Neuronal stem cell (in vitro differentiated cells): Measurements from ENCODE around the gene PLAAT3. TPM values are rescaled to one million over a fixed set of nuclear protein-coding genes. Genes with fewer than 3 reads are reported as not detected.

Source experiments
- DNase-seq: peaks from one replicate; pipeline ENCODE4 v3.0.0-alpha.2; 2013; ENCODE audit warnings: low spot score
- H2AFZ ChIP-seq: one replicate; pipeline ENCODE4 v1.6.1; 2013; ENCODE audit warnings: mild to moderate bottlenecking, low read length, inconsistent platforms
- H2AK5ac ChIP-seq: 2 replicates; pipeline ENCODE4 v1.6.1; 2013; ENCODE audit warnings: low read depth, mild to moderate bottlenecking, inconsistent platforms, low read length, moderate library complexity, mixed read lengths
- H2BK120ac ChIP-seq: 2 replicates; pipeline ENCODE4 v1.6.1; 2013; ENCODE audit warnings: low read depth, mild to moderate bottlenecking, inconsistent platforms, low read length, moderate library complexity, mixed read lengths
- H2BK12ac ChIP-seq: one replicate; pipeline ENCODE4 v1.6.1; 2013; ENCODE audit warnings: low read length, inconsistent platforms
- H2BK15ac ChIP-seq: 2 replicates; pipeline ENCODE4 v1.6.1; 2013; ENCODE audit warnings: mild to moderate bottlenecking, low read length, inconsistent platforms, mixed read lengths
- H2BK5ac ChIP-seq: one replicate; pipeline ENCODE4 v1.6.1; 2013; ENCODE audit warnings: inconsistent platforms, mild to moderate bottlenecking, low read length, moderate library complexity
- H3K14ac ChIP-seq: one replicate; pipeline ENCODE4 v1.6.1; 2013; ENCODE audit warnings: low read length, inconsistent platforms
- H3K18ac ChIP-seq: 2 replicates; pipeline ENCODE4 v1.6.1; 2013; ENCODE audit warnings: low read length, inconsistent platforms
- H3K23ac ChIP-seq: 2 replicates; pipeline ENCODE4 v1.6.1; 2013; ENCODE audit warnings: low read depth, mild to moderate bottlenecking, mixed read lengths, low read length, inconsistent platforms; ENCODE audit not compliant: poor library complexity
- H3K27ac ChIP-seq: replicated peaks from 3 replicates; pipeline ENCODE4 v1.5.1; 2013; ENCODE audit warnings: low read length, inconsistent platforms
- H3K27me3 ChIP-seq, 3 experiments: 2 replicates each; pipeline ENCODE4 v1.6.1; 2013; ENCODE audit warnings: low read length in 3 of 3, mild to moderate bottlenecking in 2 of 3, inconsistent platforms in 1 of 3, low read depth in 1 of 3, mixed read lengths in 1 of 3, moderate library complexity in 1 of 3; ENCODE audit not compliant: control insufficient read depth in 3 of 3, insufficient read depth in 3 of 3
- H3K36me3 ChIP-seq, 2 donors: replicated peaks in 1 of 2; 2 replicates each; pipeline ENCODE4 v1.6.1; 2013; ENCODE audit warnings: low read length in 2 of 2; ENCODE audit not compliant: control insufficient read depth in 2 of 2, insufficient read depth in 2 of 2
- H3K4ac ChIP-seq: 2 replicates; pipeline ENCODE4 v1.6.1; 2013; ENCODE audit warnings: inconsistent platforms, mild to moderate bottlenecking, low read length, moderate library complexity
- H3K4me1 ChIP-seq, 2 donors: 1 replicate in 1 of 2; 2 replicates in 1 of 2; pipeline ENCODE4 v1.6.1; 2013; ENCODE audit warnings: low read length in 2 of 2, low read depth in 1 of 2; ENCODE audit not compliant: control insufficient read depth in 2 of 2, insufficient read depth in 1 of 2
- H3K4me2 ChIP-seq: one replicate; pipeline ENCODE4 v1.6.1; 2013; ENCODE audit warnings: mild to moderate bottlenecking, low read length, inconsistent platforms; ENCODE audit not compliant: insufficient read depth, poor library complexity, severe bottlenecking
- H3K4me3 ChIP-seq, 2 donors: 2 replicates each; pipeline ENCODE4 v1.5.1; 2013; ENCODE audit warnings: low read length in 2 of 2, mild to moderate bottlenecking in 2 of 2, inconsistent platforms in 1 of 2, moderate library complexity in 1 of 2
- H3K79me1 ChIP-seq: one replicate; pipeline ENCODE4 v1.6.1; 2013; ENCODE audit warnings: low read depth, mild to moderate bottlenecking, inconsistent platforms, low read length, moderate library complexity
- H3K9ac ChIP-seq: one replicate; pipeline ENCODE4 v1.6.1; 2013; ENCODE audit warnings: mild to moderate bottlenecking, low read depth, low read length, inconsistent platforms; ENCODE audit not compliant: poor library complexity
- H3K9me3 ChIP-seq, 2 donors: replicated peaks in 1 of 2; 2 replicates each; pipeline versions ENCODE3 to v1.6.1; 2013; ENCODE audit warnings: low read length in 2 of 2, mild to moderate bottlenecking in 2 of 2, inconsistent platforms in 1 of 2, low read depth in 1 of 2, mixed read lengths in 1 of 2, moderate library complexity in 1 of 2; ENCODE audit not compliant: control insufficient read depth in 2 of 2, insufficient read depth in 1 of 2
- H4K8ac ChIP-seq: one replicate; pipeline ENCODE4 v1.6.1; 2013; ENCODE audit warnings: low read depth, mild to moderate bottlenecking, inconsistent platforms, low read length, moderate library complexity
- H4K91ac ChIP-seq: one replicate; pipeline ENCODE4 v1.6.1; 2013; ENCODE audit warnings: low read length, low read depth, mild to moderate bottlenecking, inconsistent platforms; ENCODE audit not compliant: poor library complexity
- WGBS, 2 donors: extraction: QIAGEN DNeasy Blood & Tissue Kit; methylation state at CpG; one replicate each; pipeline ENCODE4 v1.1.7; 2013; ENCODE audit warnings: missing lambda C conversion rate in 2 of 2, mixed read lengths in 1 of 2; ENCODE audit not compliant: insufficient read length in 2 of 2, insufficient replicate concordance in 1 of 2; ENCODE audit errors: extremely low coverage in 2 of 2; 5-methylcytosine and 5-hydroxymethylcytosine counted together
- polyA plus RNA-seq, 2 experiments: library from polyadenylated mRNA; stranded (reverse); fragments of 200-250 nt; gene quantifications; one replicate each; pipeline ENCODE4 v1.2.3, GENCODE V29; 2013

Gene PLAAT3
- 5.5 TPM for polyA plus RNA-seq (2013, experiment 1 of 2)
- 6.0 TPM for polyA plus RNA-seq (2013, experiment 2 of 2)

DNA sequence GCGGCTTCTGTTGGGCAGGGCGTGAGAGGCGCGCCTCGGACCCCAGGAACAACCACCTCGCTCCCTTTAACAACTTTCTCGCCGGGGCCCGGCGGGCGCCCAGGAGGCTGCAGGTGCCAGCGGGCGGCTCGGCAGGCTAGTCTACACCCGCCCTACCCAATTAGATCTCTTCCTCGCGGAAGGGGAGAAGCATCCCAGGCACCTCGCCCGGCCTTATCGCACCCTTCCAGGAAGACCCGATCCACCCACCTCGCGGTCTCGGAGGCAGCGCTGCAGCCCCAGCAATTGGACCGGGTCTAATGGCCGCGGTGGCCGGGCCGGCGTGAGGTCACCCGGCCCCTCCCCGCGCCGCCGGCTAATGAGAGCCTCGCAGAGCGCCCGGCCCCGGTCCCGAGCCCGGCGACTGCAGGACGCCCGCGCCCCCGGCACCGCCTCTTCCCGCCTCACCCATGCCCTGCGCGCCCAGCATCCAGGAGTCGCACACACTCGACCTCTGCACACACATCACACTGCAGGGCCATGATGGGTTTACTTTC, at the start of gene PLAAT3:
TSS of gene PLAAT3 (minus strand) at position 298 of the 536 bp plus-strand sequence. CDS start 419 bp downstream, outside the sequence.
- no peak within 1 kb of the TSS for H3K27ac ChIP-seq
- no CpG with 5 or more reads among the region's 53 CpGs for WGBS, 2 donors
- DNase-seq = peak; percentile 31

GRCh38 chr11:63663809-63664208, 49.6 kb upstream of the PLAAT3 start:
- Histone ChIP-seq H3K79me1 (no peaks in the 10 kb centered on the region), H3K9ac (no peak overlapping the region), H3K9me3 (no peaks in the 10 kb centered on the region), H2BK5ac (no peak overlapping the region), H3K36me3 (no peaks in the 10 kb centered on the region), H2AK5ac (no peak overlapping the region), H2BK15ac (no peak overlapping the region), H3K27me3 (no peaks in the 10 kb centered on the region), H3K14ac (no peak overlapping the region), H3K27ac (no peak overlapping the region), H3K4me3 (no peak overlapping the region), H3K4me2 (no peak overlapping the region), H2BK120ac (no peak overlapping the region), H3K18ac (no peak overlapping the region), H2BK12ac (no peak overlapping the region), H3K23ac (no peak overlapping the region), H3K4me1 (no peaks in the 10 kb centered on the region), H3K4ac (no peak overlapping the region), H2AFZ (no peak overlapping the region), H4K91ac (no peak overlapping the region), H4K8ac (no peak overlapping the region)
- DNase-seq = no peak
- WGBS, 2 donors = no CpG with 5 or more reads among the region's 1 CpG

More for the DNA sequence above, at the start of gene PLAAT3:
- Histone ChIP-seq H2BK120ac (no peak within 1 kb of the TSS), H3K27me3 (peaks cover 0 to 59% (median 12%) of the 10 kb centered on the region in 3 experiments), H3K4me1 (peaks cover 11% of the 10 kb centered on the region in 2 donors), H2AK5ac (no peak within 1 kb of the TSS), H3K18ac (peak within 1 kb of the TSS; percentile 74), H3K23ac (peak within 1 kb of the TSS; percentile 86), H3K4ac (no peak within 1 kb of the TSS), H3K4me2 (peak within 1 kb of the TSS; percentile 99), H2BK12ac (no peak within 1 kb of the TSS), H3K36me3 (no peaks in the 10 kb centered on the region), H2BK5ac (peak within 1 kb of the TSS; percentile 45), H4K8ac (no peak within 1 kb of the TSS), H3K9ac (peak within 1 kb of the TSS; percentile 30), H3K79me1 (no peaks in the 10 kb centered on the region), H4K91ac (no peak within 1 kb of the TSS), H3K14ac (no peak within 1 kb of the TSS), H3K9me3 (no peaks in the 10 kb centered on the region), H3K4me3 (peak within 1 kb of the TSS; percentile 41 to 88), H2BK15ac (no peak within 1 kb of the TSS), H2AFZ (peak within 1 kb of the TSS; percentile 97)

- Histone ChIP-seq H3K4me3 (no peak overlapping the region), H3K27ac (no peak overlapping the region), H4K91ac (no peak overlapping the region), H2BK12ac (no peak overlapping the region), H2AK5ac (no peak overlapping the region), H3K9me3 (no peaks in the 10 kb centered on the region), H3K36me3 (no peaks in the 10 kb centered on the region), H3K27me3 (no peaks in the 10 kb centered on the region), H3K23ac (no peak overlapping the region), H2AFZ (no peak overlapping the region), H2BK5ac (no peak overlapping the region), H3K4me2 (no peak overlapping the region), H3K9ac (no peak overlapping the region), H2BK15ac (no peak overlapping the region), H3K14ac (no peak overlapping the region), H3K18ac (no peak overlapping the region), H3K79me1 (no peaks in the 10 kb centered on the region), H3K4me1 (no peaks in the 10 kb centered on the region), H4K8ac (no peak overlapping the region), H3K4ac (no peak overlapping the region), H2BK120ac (no peak overlapping the region)
- no peak for DNase-seq
- no CpG with 5 or more reads among the region's 8 CpGs for WGBS, 2 donors
Observed at GRCh38 chr11:63660972-63661371, 46.7 kb upstream of the PLAAT3 start.

DNA sequence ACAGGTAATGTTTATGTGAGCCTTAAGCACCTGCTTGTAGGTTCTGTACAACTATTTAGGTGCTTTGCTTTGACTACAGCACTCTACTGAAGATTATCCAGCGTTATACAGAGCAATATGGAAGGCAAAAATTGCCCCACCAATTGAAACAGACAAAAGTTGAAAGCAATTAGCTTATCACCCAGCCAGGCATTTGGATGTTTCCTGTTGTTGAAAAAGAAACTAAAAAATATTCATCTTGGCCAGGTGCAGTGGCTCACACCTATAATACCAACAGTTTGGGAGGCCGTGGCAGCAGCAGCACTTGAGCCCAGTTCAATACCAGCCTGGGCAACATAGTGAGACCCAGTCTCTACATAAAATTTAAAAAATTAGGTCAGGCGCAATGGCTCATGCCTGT, 38.4 kb upstream of the PLAAT3 start:
- H3K36me3 ChIP-seq = peaks cover 0 to 5% of the 10 kb centered on the region in 2 donors
- H2BK12ac ChIP-seq = no peak overlapping the region
- H3K9me3 ChIP-seq = no peaks in the 10 kb centered on the region
- H2AK5ac ChIP-seq = no peak overlapping the region
- WGBS, 2 donors = no CpG with 5 or more reads among the region's 3 CpGs
- no peak overlapping the region for H2BK120ac ChIP-seq
- H3K9ac ChIP-seq = no peak overlapping the region
- no peak overlapping the region for H4K8ac ChIP-seq
- no peaks in the 10 kb centered on the region for H3K79me1 ChIP-seq
- H3K27ac ChIP-seq = no peak overlapping the region
- H3K23ac ChIP-seq = no peak overlapping the region
- H3K4me2 ChIP-seq = no peak overlapping the region
- H3K4me3 ChIP-seq = no peak overlapping the region
- H3K18ac ChIP-seq = no peak overlapping the region
- H3K4ac ChIP-seq = no peak overlapping the region
- DNase-seq = no peak
- H4K91ac ChIP-seq = no peak overlapping the region
- no peaks in the 10 kb centered on the region for H3K4me1 ChIP-seq
- H2BK5ac ChIP-seq = no peak overlapping the region
- H3K14ac ChIP-seq = no peak overlapping the region
- H2AFZ ChIP-seq = no peak overlapping the region
- peaks cover 0 to 2% (median 0%) of the 10 kb centered on the region in 3 experiments for H3K27me3 ChIP-seq
- no peak overlapping the region for H2BK15ac ChIP-seq
